Measurements from ENCODE around the gene RBFOX2. TPM values are rescaled to one million over a fixed set of nuclear protein-coding genes. Genes with fewer than 3 reads are reported as not detected.

Gene RBFOX2
- total and polyA plus RNA-seq, 4 donors = 14.2 to 53.6 (median 25.6) TPM

DNA sequence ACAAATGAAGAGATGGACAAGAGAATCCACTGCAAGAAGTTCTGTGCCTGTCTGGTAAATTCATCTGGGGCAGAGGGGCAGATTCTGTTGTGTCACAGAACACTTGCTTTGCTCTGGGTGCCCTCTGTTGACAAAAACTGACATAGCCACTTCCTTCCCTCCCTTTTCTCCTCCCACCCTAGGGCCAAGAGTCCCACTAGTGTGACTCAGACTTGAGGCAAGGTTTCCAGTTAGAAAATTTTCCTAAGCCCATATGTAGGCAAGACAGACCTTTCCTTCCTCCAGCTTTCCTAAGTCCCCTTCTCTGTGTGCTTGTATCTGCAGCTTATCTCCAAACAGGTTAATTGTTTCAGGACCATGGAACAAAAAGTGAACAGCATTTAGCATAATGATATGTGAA is 106.8 kb downstream of the RBFOX2 start:
- DNase-seq (ENCODE audit: low spot score) = peak; percentile 49
- Histone ChIP-seq H3K4me3 (ENCODE audit: low read depth in 1 of 3, low read length in 3 of 3) (no peak overlapping the region), H3K9ac (ENCODE audit: low read depth in 1 of 2, low read length in 2 of 2) (peak overlapping the region in 1 of 2 donors; percentile 5), H3K27ac (ENCODE audit: low read depth in 1 of 2, low read length in 2 of 2) (peak overlapping the region; percentile 64 to 69), H3K36me3 (ENCODE audit: control insufficient read depth in 4 of 4, insufficient read depth in 3 of 4, low read depth in 1 of 4, low read length in 3 of 4) (no peaks in the 10 kb centered on the region), H3K27me3 (ENCODE audit: control insufficient read depth in 4 of 4, insufficient read depth in 4 of 4, low read length in 3 of 4) (no peaks in the 10 kb centered on the region), H3K9me3 (ENCODE audit: control insufficient read depth in 4 of 4, low read length in 3 of 4) (no peaks in the 10 kb centered on the region), H3K4me1 (ENCODE audit: control insufficient read depth in 4 of 4, insufficient read depth in 4 of 4, low read length in 3 of 4) (peaks cover 2 to 43% (median 29%) of the 10 kb centered on the region in 4 donors)
- peak; percentile 37 for TF ChIP-seq HNF4G (IDR thresholded peaks at IDR 0.05)
- TF ChIP-seq RXRA (IDR thresholded peaks at IDR 0.05) = peak; percentile 27 to 51
- TF ChIP-seq, protein P1, sequence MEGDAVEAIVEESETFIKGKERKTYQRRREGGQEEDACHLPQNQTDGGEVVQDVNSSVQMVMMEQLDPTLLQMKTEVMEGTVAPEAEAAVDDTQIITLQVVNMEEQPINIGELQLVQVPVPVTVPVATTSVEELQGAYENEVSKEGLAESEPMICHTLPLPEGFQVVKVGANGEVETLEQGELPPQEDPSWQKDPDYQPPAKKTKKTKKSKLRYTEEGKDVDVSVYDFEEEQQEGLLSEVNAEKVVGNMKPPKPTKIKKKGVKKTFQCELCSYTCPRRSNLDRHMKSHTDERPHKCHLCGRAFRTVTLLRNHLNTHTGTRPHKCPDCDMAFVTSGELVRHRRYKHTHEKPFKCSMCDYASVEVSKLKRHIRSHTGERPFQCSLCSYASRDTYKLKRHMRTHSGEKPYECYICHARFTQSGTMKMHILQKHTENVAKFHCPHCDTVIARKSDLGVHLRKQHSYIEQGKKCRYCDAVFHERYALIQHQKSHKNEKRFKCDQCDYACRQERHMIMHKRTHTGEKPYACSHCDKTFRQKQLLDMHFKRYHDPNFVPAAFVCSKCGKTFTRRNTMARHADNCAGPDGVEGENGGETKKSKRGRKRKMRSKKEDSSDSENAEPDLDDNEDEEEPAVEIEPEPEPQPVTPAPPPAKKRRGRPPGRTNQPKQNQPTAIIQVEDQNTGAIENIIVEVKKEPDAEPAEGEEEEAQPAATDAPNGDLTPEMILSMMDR (IDR thresholded peaks at IDR 0.05; ENCODE audit: low read depth, low read length, missing input control) = peak; percentile 46
- peak; percentile 59 to 65 for TF ChIP-seq HNF4A (conservative IDR thresholded peaks at IDR 0.05)
- TF ChIP-seq NR2F2 (IDR thresholded peaks at IDR 0.05) = peak; percentile 56
- TF ChIP-seq FOXA1 (IDR thresholded peaks at IDR 0.05) = no peak
- no peak for TF ChIP-seq YY1 (IDR thresholded peaks at IDR 0.05)
- TF ChIP-seq SP1 (IDR thresholded peaks at IDR 0.05) = peak; percentile 24
- TF ChIP-seq, protein P2, sequence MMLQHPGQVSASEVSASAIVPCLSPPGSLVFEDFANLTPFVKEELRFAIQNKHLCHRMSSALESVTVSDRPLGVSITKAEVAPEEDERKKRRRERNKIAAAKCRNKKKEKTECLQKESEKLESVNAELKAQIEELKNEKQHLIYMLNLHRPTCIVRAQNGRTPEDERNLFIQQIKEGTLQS (IDR thresholded peaks at IDR 0.05) = no peak
- no peak for TF ChIP-seq MAX (IDR thresholded peaks at IDR 0.05)
- TF ChIP-seq FOXA2 (IDR thresholded peaks at IDR 0.05) = peak; percentile 51
- peak; percentile 86 to 88 for TF ChIP-seq RAD21 (IDR thresholded peaks at IDR 0.05)
- TF ChIP-seq GABPA (IDR thresholded peaks at IDR 0.05 in 1 of 2, conservative IDR thresholded peaks at IDR 0.05 in 1 of 2) = no peak
- TF ChIP-seq ZBTB33 (IDR thresholded peaks at IDR 0.05) = no peak
- TF ChIP-seq EGR1 (IDR thresholded peaks at IDR 0.05; ENCODE audit: low read depth in 2 of 2) = no peak
- no peak for TF ChIP-seq REST (IDR thresholded peaks at IDR 0.05)
- TF ChIP-seq TAF1 (conservative IDR thresholded peaks at IDR 0.05) = no peak
- TF ChIP-seq JUND (IDR thresholded peaks at IDR 0.05) = peak; percentile 79 to 85
